Endometrial microvascular endothelial cells (primary cell): Measurements from ENCODE around the gene SLC26A9. TPM values are rescaled to one million over a fixed set of nuclear protein-coding genes. Genes with fewer than 3 reads are reported as not detected.

Experiments used
- in situ Hi-C: cut with HindIII; loops from 2 replicates; pipeline ENCODE4 v1.10.0; 2017; ENCODE audit warnings: low sequenced_read_pairs, low pct_unique_long_range_greater_than_20kb; ENCODE audit errors: inconsistent ontology term
- total RNA-seq: library from RNA; depleted of rRNA; stranded (reverse); fragments of >200 nt; gene quantifications from one replicate; pipeline ENCODE4 v1.2.3, GENCODE V29; 2015; ENCODE audit errors: inconsistent ontology term

SLC26A9 gene
- total RNA-seq, 1 donor from 2014 or later: 0.56 TPM

DNA sequence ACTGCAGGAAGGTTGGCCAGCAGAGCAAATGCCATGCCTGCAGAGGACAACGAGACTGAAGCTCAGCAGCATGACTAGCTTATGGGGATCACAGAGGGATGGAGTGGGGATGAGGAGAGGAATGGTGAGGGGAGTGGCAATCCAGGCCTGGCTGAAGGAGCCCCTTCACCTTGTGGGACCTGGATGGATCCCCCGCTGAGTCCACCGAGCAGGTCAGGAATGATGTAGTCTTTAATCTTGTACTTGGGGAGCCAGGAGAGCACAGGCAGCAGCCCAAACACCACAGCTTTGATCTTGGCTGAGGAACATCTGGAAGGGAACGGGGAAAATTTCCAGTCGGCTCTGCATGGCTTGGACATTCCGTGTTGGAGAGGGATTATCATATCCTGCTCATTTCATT is 10.5 kb downstream of the SLC26A9 start:
- in situ Hi-C loops: no loop called here

- in situ Hi-C loops: no loop called here
Measured at GRCh38 chr1:205930799-205931281, 12.4 kb downstream of the SLC26A9 start.

GRCh38 chr1:205930195-205930577 is 13.1 kb downstream of the SLC26A9 start:
- in situ Hi-C loops: no loop called here

DNA sequence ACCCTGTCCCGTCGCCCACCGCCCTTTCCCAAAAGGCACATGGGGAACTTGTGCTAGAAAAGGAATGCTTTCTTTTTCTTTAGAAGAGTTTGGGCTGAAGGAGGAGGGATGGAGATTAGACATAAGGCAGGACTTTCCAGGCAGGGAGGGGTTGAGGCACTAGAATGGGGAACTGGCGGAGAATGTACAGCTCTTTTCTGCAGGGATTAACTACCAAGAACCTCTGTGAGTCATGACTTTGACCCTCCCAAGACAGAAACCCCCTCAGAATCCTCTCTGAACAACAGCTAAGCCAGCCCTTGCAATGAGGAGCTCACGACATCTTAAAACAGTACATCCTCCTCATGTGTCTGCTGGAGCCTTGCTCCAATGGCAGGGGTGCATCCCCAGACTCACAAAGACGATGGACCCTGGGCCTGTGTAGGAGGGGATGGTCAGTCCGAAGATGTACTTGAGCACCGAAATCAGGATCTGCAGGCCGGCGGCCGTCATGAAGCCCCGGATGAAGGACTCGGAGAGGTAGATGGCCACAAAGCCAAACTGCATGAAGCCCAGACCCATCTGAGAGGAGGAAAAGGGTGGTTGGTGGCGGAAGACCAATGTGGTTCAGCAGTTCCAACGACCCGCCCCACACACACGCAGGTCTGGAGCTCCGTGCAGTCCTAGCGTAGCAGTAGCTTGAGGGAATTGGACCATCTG is 13.6 kb downstream of the SLC26A9 start:
- in situ Hi-C loops: no loop called here

- in situ Hi-C loops: no loop called here
Measured at GRCh38 chr1:205928317-205928716, 14.9 kb downstream of the SLC26A9 start.

- in situ Hi-C loops: no loop called here
Measured at GRCh38 chr1:205927676-205928075, 15.6 kb downstream of the SLC26A9 start.

- in situ Hi-C loops: no loop called here
Measured at GRCh38 chr1:205927247-205927646, 16.0 kb downstream of the SLC26A9 start.

DNA sequence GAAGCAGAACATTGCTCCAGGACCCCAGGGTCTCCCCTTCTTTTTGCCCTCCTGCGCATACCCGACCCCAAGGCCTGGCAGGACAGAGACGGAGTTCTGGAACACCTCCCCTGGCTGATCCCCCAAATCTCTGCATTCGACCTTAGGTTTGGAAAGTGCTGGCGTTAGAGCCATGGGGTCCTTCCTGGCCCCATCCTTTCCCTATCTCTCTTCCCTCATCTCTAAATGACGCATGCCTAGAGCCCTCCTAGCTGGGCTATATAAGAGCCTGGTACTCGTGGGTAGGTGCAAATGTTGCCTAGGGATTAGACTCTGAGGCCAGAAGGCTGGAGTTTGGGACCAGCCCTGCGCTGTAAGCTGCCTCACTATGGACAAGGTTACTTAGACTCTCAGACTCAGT is 16.6 kb downstream of the SLC26A9 start:
- in situ Hi-C loops: no loop called here

DNA sequence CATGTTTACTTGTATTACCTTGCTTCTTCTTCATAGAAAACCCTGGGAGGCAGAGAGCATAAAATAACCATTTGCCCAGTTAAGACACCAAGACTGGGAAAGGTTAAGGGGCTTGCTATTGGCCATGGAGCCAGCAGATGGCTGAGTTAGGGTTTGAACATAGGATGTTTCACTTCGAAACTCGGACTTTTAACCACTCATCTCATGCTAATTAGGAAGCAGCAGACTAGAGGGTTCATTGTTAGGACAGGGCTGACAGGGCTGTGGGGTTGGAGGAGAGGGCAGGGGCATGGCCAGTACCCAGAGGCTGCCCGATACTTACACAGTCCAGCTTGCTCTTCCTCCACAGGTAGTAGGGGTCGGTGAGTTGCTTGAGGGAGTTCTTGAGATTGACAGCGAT is 17.0 kb downstream of the SLC26A9 start:
- in situ Hi-C loops: no loop called here

- in situ Hi-C loops: no loop called here
Measured at GRCh38 chr1:205925736-205926135, 17.5 kb downstream of the SLC26A9 start.

- in situ Hi-C loops: no loop called here
Measured at GRCh38 chr1:205924460-205924790, 18.8 kb downstream of the SLC26A9 start.

DNA sequence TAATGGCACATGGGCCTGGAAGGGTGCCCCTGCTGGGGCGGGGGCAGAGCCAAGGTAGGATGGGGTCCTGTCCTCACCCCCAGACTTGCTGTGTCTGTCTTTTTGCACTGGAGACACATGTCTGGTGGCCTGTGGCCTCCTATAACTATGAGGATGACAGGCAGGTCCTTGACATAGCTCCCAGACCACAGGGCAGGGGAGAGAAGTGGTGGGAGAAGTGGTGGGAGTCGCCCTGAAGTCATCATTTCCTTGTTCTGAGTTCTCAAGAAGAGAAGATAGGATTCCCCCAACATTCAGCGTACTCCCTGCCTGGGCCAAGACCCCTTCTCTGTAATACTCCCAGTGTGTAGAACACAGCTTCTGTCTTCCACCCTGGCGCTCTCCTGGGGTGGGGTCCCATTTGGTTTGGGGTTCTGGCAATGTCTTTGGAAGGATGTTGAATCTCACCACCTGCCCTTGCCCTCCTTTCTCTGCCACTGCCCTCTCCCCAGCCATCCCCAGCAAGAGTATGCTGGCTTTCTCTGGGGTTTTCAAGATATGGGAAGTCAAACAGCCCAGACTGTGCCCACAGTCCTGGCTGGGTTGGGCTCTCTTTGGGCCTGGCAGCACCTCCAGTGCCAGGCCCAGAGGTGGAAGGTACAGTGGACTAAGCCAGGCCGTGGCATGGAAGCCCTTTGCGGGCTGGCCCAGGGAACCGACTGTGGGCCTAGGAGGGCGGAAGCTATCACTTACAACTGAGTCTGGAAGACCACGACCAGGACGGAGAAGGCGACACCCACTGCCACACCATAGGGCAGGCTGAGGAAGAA is 19.4 kb downstream of the SLC26A9 start:
- in situ Hi-C loops: no loop called here

- in situ Hi-C loops: no loop called here
Measured at GRCh38 chr1:205922806-205923205, 20.4 kb downstream of the SLC26A9 start.

GRCh38 chr1:205922314-205922713 is 20.9 kb downstream of the SLC26A9 start:
- in situ Hi-C loops: no loop called here

DNA sequence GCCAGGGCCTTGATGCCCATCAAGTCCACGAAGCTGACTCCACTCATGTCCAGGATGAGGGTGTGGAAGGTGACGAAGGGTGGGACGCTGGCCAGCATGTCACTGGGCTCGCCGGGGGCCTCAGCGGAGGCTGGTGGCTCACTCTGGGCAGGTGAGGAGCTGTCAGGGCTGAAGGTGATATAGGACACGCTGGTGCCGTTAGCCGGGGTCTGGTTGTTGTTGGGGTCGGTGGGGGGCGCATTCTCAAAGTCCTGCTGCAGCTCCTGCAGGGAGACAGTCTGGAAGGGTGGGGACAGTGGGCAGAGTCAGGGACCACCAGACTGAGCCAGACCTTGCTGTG is 21.7 kb downstream of the SLC26A9 start:
- in situ Hi-C loops: no loop called here

- in situ Hi-C loops: no loop called here
Measured at GRCh38 chr1:205920861-205921569, 22.2 kb downstream of the SLC26A9 start.

DNA sequence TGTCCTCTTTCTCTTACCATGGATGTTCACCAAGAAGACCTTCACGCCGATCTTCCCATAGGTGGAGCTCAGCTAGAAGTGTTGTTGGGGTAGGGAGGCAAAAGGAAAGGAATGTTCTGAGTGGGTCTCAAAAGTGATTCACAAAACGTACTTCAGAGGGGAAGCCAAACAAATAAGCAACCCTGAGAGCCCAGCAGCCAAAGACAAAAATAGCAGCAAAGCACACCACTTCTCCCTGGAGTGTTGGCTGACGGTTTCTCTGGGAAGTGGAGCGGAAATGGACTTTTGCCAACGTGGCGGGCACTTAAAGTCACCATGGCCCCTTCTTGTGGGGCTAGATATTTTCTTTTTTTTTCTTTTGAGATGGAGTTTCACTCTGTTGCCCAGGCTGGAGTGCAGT is 23.1 kb downstream of the SLC26A9 start:
- in situ Hi-C loops: no loop called here

DNA sequence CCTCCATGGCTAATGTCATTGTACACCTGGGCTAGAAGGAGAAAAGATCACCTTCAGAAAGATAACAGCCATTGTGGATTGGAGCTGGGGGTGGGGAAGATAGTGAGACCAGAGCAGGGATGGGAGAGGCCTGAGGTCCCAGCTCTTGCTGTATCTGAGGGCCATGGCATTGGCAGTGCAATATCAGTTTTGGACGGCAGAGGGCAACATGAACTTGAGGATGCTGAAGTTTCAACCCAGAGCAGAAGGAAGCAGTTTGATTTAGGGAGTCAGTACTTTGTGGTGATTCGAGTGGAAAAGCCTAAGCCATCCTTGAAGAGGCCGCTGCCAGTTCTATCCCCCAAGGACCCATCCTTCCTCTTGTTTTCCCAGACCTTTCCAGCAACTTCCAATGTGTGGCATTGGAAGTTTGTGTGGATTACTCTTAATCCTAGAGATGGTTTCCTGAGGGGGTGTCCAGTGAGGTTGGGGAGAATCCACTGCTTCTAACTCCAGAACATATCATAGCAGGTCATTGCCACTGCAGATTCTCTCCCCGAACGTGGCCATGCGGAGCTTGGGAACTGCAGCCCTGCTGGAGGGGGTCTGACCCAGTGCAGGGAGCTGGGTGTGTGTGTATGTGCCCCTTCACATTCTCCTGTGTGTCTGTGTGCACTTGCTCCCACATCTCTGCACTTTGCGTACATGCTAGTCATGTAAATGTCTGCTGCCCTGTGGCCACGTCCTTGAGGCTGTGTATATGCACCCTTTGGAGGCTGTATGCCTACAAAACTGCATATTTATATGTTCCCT is 24.1 kb downstream of the SLC26A9 start:
- in situ Hi-C loops: no loop called here
